GM18517 (cell line): ENCODE measurements around the gene PIH1D1.
"Not testable (repeated sequence)": the region's sequence is repeated elsewhere in the genome, so short reads cannot be mapped to it uniquely, and the experiment has no call there.

Experiments
- ATAC-seq: cut with Tn5 transposase; IDR thresholded peaks from one replicate; pipeline ENCODE4 v1.9.1; 2021; ENCODE audit warnings: mild to moderate bottlenecking, moderate library complexity; ENCODE audit not compliant: unreplicated experiment

The PIH1D1 gene

DNA sequence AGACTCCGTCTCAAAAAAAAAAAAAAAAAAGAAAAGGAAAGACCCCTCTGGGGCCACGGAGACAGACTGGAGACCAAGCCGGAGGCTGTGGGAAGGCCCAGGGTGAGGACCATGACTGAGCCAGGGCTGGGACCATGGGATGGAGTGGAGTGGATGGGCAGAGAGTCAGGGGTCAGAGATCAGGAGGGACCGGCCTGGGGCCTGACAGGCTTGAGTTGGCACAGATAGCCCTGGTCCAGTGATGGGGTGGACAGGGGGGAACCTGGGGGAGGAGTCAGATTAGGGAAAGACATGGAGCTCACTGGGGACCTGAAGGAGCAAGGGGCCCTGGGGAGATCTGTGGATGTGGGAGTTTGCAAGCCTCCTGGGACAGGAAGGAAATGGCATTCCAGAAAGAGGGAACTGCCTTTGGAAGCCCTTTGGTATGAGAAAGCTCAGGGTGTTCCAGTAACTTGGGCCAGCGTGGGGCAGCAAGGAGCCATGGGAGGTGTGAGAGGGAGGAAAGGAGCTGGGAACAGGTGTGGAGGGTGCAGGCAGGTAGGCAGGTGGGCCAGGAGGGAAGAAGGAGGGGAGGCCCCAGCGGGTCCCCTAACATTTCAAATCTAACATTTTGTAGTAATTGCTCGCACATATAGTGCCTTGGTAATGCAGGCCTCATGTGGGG lies 29.5 kb upstream of the PIH1D1 start:
- ATAC-seq, result no peak

GRCh38 chr19:49479975-49480628 lies 28.5 kb upstream of the PIH1D1 start:
- ATAC-seq, result no peak

DNA sequence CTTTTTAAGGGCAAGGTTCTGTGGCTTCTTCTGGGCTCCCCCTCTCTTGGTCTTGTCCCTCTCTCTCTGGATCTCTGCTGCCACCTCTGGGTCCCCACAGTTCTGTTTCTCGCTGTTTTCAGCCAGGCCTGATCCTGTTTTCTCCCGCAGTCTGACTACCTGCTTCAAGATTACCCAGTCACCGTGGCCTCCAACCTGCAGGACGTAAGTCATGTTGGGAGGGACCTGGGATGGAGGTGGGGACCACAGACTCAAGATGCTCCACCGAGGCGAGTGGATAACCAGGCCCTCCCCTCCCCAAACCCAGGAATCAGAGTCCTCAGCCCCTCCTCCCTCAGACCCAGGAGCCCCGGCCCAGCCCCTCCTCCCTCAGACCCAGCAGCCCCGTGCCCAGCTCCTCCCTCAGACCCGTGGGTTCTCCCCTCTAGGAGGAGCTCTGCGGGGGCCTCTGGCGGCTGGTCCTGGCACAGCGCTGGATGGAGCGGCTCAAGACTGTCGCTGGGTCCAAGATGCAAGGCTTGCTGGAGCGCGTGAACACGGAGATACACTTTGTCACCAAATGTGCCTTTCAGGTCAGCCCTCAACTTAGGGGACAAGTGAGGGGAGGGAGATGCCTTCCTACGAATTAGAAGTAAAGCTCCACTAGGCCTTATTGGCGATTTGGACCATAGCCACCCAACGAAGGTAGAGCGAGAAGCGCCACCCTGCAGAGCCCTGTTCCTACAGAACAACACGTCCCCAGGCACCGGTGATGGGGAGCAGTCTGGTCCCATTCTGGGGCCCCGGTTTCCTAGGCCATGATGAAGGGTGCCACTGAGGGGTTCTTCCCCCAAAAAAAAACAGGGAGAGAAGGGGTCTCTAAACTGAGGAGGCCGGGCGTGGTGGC lies 24.6 kb upstream of the PIH1D1 start:
- no peak for ATAC-seq

DNA sequence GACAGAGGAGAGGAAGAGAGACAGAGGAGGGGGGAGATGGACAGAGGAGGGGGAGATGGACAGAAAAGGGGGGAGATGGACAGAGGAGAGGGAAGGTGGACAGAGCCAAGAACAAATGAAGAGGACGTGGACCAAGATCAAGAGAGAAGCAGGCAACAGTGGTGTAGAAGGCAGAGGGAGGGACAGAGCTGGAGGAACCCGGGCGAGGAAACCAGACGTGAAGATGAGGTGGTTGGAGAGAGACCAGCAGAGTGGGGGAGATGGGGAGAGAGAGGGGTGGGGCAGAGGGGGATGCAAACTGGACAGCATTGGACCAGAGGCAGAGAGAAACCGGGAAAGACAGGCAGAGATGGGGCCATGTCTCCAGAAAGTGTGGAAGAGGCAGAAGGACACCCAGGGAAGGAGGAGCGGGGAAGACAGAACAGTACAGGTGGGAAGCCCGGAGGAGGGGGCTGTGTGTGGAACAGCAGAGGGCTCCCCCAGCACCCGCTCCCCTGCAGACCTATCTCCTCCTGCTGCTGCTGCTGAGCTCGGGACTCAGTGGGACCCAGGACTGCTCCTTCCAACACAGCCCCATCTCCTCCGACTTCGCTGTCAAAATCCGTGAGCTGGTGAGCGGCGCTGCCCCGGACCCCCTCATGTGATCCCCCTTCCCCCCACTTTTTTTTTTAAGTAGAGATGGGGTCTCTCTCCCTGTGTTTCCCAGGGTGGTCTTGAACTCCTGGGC lies 23.7 kb upstream of the PIH1D1 start:
- ATAC-seq, result no peak

- ATAC-seq, result no peak
Measured at GRCh38 chr19:49474542-49474924, 22.9 kb upstream of the PIH1D1 start.

- peak; percentile 62 for ATAC-seq
Measured at GRCh38 chr19:49473868-49474541, 22.4 kb upstream of the PIH1D1 start, which contains the start of gene FLT3LG. FLT3LG (plus strand) TSS chr19:49474215; CDS start chr19:49474640, 425 bp downstream.

DNA sequence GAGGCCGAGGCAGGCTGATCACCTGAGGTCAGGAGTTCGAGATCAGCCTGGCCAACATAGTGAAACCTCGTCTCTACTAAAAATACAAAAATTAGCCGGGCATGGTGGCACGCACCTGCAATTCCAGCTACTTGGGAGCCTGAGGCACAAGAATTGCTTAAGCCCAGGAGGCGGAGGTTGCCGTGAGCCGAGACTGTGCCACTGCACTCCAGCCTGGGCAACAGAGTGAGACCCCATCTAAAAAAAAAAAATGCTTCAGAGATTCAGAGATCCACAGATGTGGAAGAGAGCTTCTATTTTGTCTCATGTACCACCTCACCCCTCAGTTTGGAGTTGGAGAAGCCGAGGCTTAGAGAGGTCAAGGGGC lies 21.9 kb upstream of the PIH1D1 start:
- ATAC-seq, result not testable (repeated sequence)

- no peak for ATAC-seq
Measured at GRCh38 chr19:49472936-49473335, 21.3 kb upstream of the PIH1D1 start.

DNA sequence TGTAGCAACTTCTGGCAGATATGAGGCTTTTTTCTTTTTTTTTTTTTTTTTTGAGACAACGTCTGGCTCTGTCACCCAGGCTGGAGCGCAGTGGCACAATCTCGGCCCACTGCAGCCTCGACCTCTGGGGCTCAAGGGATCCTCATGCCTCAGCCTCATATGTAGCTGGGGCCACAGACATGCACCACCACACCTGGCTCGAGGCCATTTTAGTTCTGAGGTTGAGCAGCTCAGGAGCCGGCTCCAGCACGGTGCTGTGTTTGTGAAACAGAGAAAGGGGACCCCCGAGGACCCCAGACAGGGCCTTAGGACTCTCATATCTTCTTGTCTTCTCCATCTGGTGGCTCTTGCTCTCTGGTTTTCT lies 19.0 kb upstream of the PIH1D1 start:
- peak; percentile 12 for ATAC-seq

DNA sequence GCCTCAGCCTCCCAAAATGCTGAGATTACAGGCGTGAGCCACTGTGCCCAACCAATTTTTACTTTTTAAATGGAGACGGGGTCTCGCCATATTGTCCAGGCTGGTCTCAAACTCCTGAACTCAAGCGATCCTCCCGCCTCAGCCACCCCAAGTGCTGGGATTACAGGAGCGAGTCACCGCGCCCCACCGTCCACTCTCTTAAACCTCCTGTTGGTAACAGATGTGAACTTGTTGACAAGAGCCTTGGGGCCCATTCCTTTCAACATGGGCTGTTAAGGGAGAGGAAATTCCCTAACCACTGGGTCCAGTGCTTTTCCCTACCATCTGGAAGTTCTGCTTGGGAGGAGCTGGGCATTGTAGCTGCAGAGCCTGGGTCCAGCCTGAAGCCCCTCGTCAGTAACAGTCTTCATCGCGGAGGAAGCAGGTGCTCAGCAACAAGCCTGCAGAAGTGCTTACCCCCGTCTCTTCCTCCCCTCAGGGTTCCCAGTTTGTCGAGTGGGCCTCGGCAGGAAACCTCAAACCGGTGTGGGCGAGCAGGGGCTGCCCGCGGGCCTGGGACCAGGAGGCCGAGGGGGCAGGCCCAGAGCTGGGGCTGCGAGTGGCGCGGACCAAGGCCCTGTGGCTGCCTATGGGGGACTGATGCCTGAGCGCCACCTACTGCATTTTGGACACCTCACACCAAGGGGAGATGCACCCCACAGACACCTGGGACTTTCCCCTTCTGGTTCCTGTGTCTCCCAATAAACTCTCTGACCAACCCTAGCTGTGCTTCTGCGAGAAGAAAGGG lies 18.4 kb upstream of the PIH1D1 start:
- peak; percentile 54 for ATAC-seq

DNA sequence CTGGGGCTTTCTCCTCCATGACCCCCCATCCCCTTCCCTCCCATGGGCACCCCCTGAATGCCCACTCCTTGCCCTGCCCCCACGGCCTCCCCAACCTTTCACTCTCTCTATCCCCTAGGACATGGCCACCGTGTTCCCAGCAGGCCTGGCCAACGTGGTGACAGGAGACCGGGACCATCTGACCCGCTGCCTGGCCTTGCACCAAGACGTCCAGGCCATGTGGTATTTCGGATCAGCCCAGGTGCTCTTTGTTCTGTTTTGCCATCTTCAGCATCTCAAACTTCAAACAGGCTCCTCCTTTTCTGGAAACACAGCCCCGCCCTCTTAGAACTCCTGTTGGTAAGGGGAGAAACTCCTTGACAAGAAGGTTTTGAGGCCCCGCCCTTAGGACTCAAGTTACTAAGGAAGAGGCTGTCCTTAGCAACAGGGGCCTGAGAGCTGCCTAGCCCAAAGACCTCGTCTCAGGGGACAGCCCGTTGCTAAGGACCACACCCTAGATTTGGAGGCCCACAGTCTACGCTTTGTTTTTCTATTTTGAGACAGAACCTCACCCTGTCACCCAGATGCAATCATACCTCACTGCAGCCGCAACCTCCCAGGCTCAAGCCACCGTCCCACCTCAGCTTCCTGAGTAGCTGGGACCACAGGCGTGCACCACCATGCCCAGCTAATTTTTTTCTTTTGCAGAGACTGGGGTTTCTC lies 17.3 kb upstream of the PIH1D1 start:
- ATAC-seq, result peak; percentile 40

- no peak for ATAC-seq
Measured at GRCh38 chr19:49468199-49468598, 16.6 kb upstream of the PIH1D1 start.

GRCh38 chr19:49465371-49465770 lies 13.8 kb upstream of the PIH1D1 start:
- ATAC-seq, result no peak

DNA sequence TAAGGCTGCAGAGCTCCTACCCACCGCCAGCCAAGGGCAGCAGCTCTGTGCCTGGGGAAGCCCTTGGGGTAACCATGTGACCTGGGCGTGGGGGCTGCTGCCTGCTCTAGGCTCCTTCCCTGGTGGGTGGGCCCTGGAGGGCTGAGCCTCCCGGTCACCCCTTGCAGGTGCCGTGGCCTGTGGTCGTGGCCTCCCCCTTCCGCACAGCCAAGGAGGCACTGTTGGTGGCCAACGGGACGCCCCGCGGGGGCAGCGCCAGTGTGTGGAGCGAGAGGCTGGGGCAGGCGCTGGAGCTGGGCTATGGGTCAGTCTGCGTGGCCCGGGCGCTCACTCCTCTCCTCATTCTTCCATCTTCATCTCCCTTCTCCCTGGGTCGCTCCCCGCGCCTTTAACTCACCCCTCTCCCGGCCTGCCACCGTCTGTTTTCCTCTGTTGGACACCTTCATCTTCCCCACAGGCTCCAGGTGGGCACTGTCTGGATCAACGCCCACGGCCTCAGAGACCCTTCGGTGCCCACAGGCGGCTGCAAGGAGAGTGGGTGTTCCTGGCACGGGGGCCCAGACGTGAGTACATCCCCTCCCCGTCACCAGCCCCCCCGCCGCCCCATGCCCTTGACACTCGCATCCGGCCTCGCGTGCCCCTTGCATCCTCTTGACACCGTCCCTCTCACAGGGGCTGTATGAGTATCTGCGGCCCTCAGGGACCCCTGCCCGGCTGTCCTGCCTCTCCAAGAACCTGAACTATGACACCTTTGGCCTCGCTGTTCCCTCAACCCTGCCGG lies 12.5 kb upstream of the PIH1D1 start:
- ATAC-seq, result no peak

- ATAC-seq, result no peak
Measured at GRCh38 chr19:49462492-49462891, 10.9 kb upstream of the PIH1D1 start.

DNA sequence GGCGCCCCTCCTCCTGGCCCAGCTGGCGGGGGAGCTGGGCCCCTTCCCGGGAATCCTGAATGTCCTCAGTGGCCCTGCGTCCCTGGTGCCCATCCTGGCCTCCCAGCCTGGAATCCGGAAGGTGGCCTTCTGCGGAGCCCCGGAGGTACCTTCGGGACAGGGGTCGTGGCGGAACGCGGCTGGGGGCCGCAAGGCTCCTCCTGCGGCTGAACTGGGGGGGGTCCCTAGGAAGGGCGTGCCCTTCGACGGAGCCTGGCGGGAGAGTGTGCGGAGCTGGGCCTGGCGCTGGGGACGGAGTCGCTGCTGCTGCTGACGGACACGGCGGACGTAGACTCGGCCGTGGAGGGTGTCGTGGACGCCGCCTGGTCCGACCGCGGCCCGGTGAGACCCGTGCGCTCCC lies 10.0 kb upstream of the PIH1D1 start:
- no peak for ATAC-seq

DNA sequence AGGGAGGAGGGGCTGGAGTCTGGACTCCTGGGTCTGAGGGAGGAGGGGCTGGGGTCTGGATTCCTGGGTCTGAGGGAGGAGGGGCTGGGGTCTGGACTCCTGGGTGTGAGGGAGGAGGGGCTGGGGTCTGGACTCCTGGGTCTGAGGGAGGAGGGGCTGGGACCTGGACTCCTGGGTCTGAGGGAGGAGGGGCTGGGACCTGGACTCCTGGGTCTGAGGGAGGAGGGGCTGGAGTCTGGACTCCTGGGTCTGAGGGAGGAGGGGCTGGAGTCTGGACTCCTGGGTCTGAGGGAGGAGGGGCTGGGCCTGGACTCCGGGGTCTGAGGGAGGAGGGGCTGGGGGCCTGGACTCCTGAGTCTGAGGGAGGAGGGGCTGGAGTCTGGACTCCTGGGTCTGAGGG lies 9.5 kb upstream of the PIH1D1 start:
- ATAC-seq, result not testable (repeated sequence)

DNA sequence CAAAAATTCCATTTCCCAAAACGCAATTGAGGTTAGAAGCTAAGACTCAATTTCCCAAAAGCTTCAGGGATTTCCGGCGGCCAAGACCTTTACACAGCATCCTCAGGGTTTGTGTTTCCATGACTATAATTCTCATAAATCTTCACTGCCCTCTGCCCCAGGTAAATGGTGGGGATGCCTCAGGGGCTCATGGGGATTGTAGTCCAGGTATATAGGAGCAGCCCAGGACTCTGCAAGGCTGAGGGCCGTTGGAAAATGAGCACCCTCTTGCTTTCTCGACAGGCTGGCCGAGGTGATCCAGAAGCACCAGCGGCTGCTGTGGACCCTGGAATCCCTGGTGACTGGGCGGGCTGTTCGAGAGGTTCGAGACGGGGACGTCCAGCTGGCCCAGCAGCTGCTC lies 7.8 kb upstream of the PIH1D1 start:
- ATAC-seq, result no peak

DNA sequence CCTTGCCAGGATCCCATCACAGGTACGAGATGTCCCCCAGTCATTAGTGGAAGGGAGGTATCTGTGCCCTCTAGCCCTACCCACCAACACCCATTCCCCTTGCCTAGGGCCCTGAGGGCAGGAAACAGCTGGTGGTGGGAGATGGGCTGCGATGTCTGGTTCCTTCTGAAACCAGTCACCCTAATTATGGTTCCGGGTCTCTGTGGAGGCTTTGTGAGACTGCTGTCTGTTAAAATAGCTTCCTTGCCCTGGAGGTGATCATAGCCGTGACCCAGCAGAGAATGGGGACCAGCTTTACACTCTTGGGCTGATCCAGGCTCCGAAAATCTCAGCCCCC lies 6.9 kb upstream of the PIH1D1 start:
- no peak for ATAC-seq
